AG10803 (cell line): ENCODE data around the gene DIAPH2.
A peak's percentile ranks its signal among the peaks of the same experiment; 100 is the strongest.

Experiments used
- DNase-seq: peaks from one replicate; pipeline ENCODE4 v3.0.0; 2010; ENCODE audit warnings: low read depth
- H3K4me3 ChIP-seq: 2 replicates; pipeline ENCODE4 v1.5.1; 2011; ENCODE audit warnings: mild to moderate bottlenecking, low read length, control low read depth
- CTCF ChIP-seq: conservative IDR thresholded peaks from 2 replicates; pipeline ENCODE4 v1.5.1; 2011; ENCODE audit warnings: mild to moderate bottlenecking, low read length, control low read depth, inconsistent platforms

Gene DIAPH2

DNA sequence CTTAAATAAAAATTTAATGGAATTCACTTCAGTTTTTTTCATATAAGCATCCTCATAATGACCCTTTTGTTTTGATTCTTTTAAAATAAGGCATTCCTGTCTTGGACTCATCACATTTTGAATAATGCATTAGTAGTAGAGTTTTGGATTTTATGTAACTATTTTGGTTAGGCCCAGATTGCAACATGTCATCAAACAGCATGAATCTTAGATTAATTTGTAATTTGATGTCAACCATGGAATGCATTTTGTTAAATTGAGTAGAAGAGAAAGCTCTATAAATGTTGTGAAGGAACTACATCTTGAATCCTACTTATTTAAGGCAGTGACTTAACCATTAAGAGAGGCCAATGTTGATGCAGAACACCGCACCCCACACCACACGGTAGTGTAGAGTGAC, 3.1 kb downstream of the DIAPH2 start:
- no peak overlapping the region for H3K4me3 ChIP-seq
- TF ChIP-seq CTCF = no peak
- peak; percentile 25 for DNase-seq

- DNase-seq = no peak
- TF ChIP-seq CTCF = no peak
- H3K4me3 ChIP-seq = no peak overlapping the region
These were observed 4.1 kb downstream of the DIAPH2 start for GRCh38 chrX:96688789-96689188.

- no peak overlapping the region for H3K4me3 ChIP-seq
- TF ChIP-seq CTCF = no peak
- peak; percentile 47 for DNase-seq
These were observed 5.3 kb downstream of the DIAPH2 start for GRCh38 chrX:96689991-96690390.

DNA sequence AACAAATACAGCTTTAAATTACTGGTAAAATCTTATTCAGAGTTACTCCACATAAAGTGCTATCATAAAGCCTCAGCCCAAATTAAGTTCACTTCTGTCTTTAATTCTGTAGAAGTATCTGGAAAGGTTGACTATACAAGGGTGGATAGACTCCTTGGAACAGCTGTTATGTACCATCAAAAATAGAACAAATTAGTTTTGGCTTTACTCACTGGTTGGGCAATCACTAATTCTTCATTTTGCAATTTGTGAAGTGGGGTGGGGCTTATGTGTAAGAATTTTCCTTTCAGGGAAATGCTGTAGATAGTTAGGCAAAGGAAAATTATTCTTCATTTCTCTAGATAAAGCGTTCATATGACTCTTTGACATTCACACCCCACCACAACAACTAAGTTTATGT, 7.8 kb downstream of the DIAPH2 start:
- H3K4me3 ChIP-seq = no peak overlapping the region
- TF ChIP-seq CTCF = no peak
- peak; percentile 43 for DNase-seq

DNA sequence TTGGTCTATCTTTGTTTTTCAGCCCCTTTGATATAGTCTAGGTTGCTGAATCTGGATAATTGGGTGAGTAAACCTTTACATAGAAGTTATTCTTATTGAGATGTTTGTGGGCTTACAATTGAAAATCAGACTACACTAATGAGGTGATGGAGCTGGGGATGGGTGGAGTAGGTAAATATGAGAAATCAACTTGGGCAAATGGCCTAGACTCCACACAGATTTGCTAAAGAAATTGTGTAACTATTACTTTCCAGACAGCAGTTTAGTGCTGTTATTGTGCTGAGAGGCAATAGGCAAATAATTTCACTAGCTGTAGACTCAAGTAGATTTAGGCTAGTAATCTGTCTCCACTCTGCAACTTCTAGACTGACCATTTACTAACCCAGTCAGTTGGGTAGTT, 8.2 kb downstream of the DIAPH2 start:
- H3K4me3 ChIP-seq = no peak overlapping the region
- TF ChIP-seq CTCF = no peak
- DNase-seq = peak; percentile 31

DNA sequence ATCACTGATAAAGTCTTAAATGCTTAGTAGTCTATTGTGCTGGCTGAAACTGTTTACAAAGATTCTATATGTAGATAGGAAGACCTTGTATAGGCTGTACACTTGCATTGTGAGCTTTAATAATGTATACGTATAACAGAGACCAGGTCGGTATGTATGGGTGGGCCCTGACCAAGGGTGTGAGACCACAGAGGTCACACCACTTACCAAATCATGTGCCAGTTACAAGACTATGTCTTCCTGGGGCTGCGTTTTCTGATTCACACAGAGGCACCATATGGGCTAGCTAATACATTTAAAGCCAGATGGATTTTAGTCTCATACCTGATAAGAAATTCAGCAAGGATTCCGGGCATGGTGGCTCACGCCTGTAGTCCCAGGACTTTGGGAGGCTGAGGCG, 8.8 kb downstream of the DIAPH2 start:
- DNase-seq = no peak
- no peak for TF ChIP-seq CTCF
- H3K4me3 ChIP-seq = no peak overlapping the region

DNA sequence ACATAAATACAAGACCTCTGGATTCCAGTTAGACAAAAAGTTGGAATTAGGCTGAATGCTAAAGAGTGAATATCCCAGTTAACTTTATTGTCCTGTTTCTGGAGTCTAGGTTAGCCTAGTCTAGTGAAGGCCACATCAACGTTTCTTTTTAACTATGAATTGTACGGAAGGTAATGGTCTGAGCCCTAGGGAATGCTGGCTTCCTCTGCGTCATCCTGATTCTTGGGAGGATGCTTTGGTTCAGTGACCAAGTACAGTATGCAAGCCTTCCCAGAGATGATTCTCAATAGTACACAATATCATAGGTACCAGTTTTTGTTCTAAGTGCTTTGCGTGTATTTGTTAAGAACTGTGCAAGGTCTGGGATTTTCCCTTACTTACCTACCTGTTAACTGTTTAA, 11.8 kb downstream of the DIAPH2 start:
- no peak overlapping the region for H3K4me3 ChIP-seq
- DNase-seq = no peak
- TF ChIP-seq CTCF = no peak
